Colon (tissue), 2 donors: Measurements from ENCODE around the gene PTPRG.
A peak's percentile ranks its signal among the peaks of the same experiment; 100 is the strongest.

Source experiments
- FAIRE-seq: peaks from 2 replicates; lab custom pipeline; 2012; peaks lifted over from hg19 to GRCh38; lab: Jason Lieb, UNC
- donor health status: control.
- donor health status: control.

Gene PTPRG

GRCh38 chr3:61829722-61830350 lies 268.5 kb downstream of the PTPRG start:
- no peak for FAIRE-seq

GRCh38 chr3:61831973-61832372 lies 270.6 kb downstream of the PTPRG start:
- peak; percentile 43 for FAIRE-seq

GRCh38 chr3:61832375-61833229 lies 271.2 kb downstream of the PTPRG start:
- no peak for FAIRE-seq

- no peak for FAIRE-seq
These were observed 277.9 kb downstream of the PTPRG start for GRCh38 chr3:61839256-61839655.

- no peak for FAIRE-seq
These were observed 279.9 kb downstream of the PTPRG start for GRCh38 chr3:61841111-61841845.

- no peak for FAIRE-seq
These were observed 280.6 kb downstream of the PTPRG start for GRCh38 chr3:61841988-61842387.

- FAIRE-seq, result no peak
These were observed 283.0 kb downstream of the PTPRG start for GRCh38 chr3:61844346-61844745.

- FAIRE-seq, result no peak
These were observed 285.1 kb downstream of the PTPRG start for GRCh38 chr3:61846488-61846887.

GRCh38 chr3:61847784-61848462 lies 286.6 kb downstream of the PTPRG start:
- FAIRE-seq, result no peak

- peak; percentile 66 for FAIRE-seq
These were observed 287.5 kb downstream of the PTPRG start for GRCh38 chr3:61848885-61849284.

- no peak for FAIRE-seq
These were observed 292.5 kb downstream of the PTPRG start for GRCh38 chr3:61853912-61854311.

- FAIRE-seq, result no peak
These were observed 293.8 kb downstream of the PTPRG start for GRCh38 chr3:61855211-61855610.

GRCh38 chr3:61857297-61857696 lies 295.9 kb downstream of the PTPRG start:
- FAIRE-seq, result no peak

GRCh38 chr3:61858054-61858453 lies 296.7 kb downstream of the PTPRG start:
- no peak for FAIRE-seq

GRCh38 chr3:61861410-61861809 lies 300.0 kb downstream of the PTPRG start:
- FAIRE-seq, result no peak

- FAIRE-seq, result no peak
These were observed 301.4 kb downstream of the PTPRG start for GRCh38 chr3:61862614-61863289.

GRCh38 chr3:61863579-61863978 lies 302.2 kb downstream of the PTPRG start:
- FAIRE-seq, result no peak

GRCh38 chr3:61864886-61865285 lies 303.5 kb downstream of the PTPRG start:
- no peak for FAIRE-seq

GRCh38 chr3:61865466-61866152 lies 304.2 kb downstream of the PTPRG start:
- FAIRE-seq, result no peak

- FAIRE-seq, result no peak
These were observed 304.8 kb downstream of the PTPRG start for GRCh38 chr3:61866153-61866542.

GRCh38 chr3:61866961-61867461 lies 305.6 kb downstream of the PTPRG start:
- FAIRE-seq, result no peak
